Effector CD4-positive, alpha-beta T cell (primary cell): Measurements from ENCODE around the gene APOD. TPM values are rescaled to one million over a fixed set of nuclear protein-coding genes. Genes with fewer than 3 reads are reported as not detected.
"Not testable (repeated sequence)": the region's sequence is repeated elsewhere in the genome, so short reads cannot be mapped to it uniquely, and the experiment has no call there.

Source experiments
- DNase-seq: peaks from one replicate; pipeline ENCODE4 v3.0.0-alpha.2; 2020
- total RNA-seq: gene quantifications from one replicate; lab custom pipeline; 2026; lab: John Stamatoyannopoulos, UW

APOD gene
- not detected for total RNA-seq

GRCh38 chr3:195583831-195584542 lies at the start of gene APOD:
TSS of gene APOD (minus strand) at chr3:195583940. CDS start at chr3:195579461, 4,479 bp downstream.
- DNase-seq = no peak

- not testable (repeated sequence) for DNase-seq
Observed at GRCh38 chr3:195633351-195633750, 49.6 kb upstream of the APOD start.

- not testable (repeated sequence) for DNase-seq
Observed at GRCh38 chr3:195632501-195633185, 48.9 kb upstream of the APOD start.

GRCh38 chr3:195632046-195632445 lies 48.3 kb upstream of the APOD start:
- not testable (repeated sequence) for DNase-seq

GRCh38 chr3:195630938-195631495 lies 47.3 kb upstream of the APOD start:
- not testable (repeated sequence) for DNase-seq

- not testable (repeated sequence) for DNase-seq
Observed at GRCh38 chr3:195630086-195630917, 46.6 kb upstream of the APOD start.

- not testable (repeated sequence) for DNase-seq
Observed at GRCh38 chr3:195629682-195630081, 45.9 kb upstream of the APOD start.

GRCh38 chr3:195628386-195628920 lies 44.7 kb upstream of the APOD start:
- DNase-seq = not testable (repeated sequence)

- DNase-seq = not testable (repeated sequence)
Observed at GRCh38 chr3:195627515-195628385, 44.0 kb upstream of the APOD start.

- not testable (repeated sequence) for DNase-seq
Observed at GRCh38 chr3:195624603-195625560, 41.1 kb upstream of the APOD start.

GRCh38 chr3:195624171-195624570 lies 40.4 kb upstream of the APOD start:
- DNase-seq = not testable (repeated sequence)

GRCh38 chr3:195623217-195623965 lies 39.7 kb upstream of the APOD start:
- DNase-seq = not testable (repeated sequence)

GRCh38 chr3:195622523-195623170 lies 38.9 kb upstream of the APOD start:
- not testable (repeated sequence) for DNase-seq

GRCh38 chr3:195622012-195622411 lies 38.3 kb upstream of the APOD start:
- not testable (repeated sequence) for DNase-seq

- DNase-seq = not testable (repeated sequence)
Observed at GRCh38 chr3:195621095-195621494, 37.4 kb upstream of the APOD start.

- not testable (repeated sequence) for DNase-seq
Observed at GRCh38 chr3:195620476-195620875, 36.7 kb upstream of the APOD start.

- DNase-seq = not testable (repeated sequence)
Observed at GRCh38 chr3:195619591-195620369, 36.0 kb upstream of the APOD start.
